ENCODE measurements around the gene KATNA1.

DNA sequence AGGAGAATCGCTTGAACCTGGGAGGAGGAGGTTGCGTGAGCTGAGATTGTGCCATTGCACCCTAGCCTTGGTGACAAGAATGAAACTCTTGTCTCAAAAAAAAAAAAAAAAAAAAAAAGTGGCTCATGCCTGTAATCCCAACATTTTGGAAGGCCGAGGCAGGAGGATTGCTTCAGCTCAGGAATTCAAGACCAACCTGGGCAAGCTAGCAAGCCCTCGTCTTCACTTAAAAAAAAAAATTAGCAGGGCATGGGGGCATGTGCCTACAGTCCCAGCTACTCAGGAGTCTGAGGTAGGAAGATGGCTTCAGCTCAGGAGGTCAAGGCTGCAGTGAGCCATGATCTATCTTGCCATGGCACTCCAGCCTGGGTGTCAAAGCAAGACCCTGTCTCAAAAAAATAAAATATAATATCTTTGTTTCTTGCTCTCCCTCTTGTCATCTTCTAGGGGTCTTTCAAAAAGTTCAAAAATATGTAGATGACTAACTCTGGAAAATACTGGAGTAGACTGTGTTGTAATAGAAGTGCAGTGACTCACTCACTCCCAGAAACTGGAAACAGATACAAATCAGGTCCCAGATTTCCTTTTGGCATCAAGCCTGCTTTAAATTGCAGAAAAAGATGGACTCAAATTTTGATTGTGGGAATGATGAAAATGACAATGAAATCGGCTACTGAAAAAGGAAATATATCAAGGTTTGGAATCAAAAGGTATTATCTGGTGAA, 85.1 kb downstream of the KATNA1 start:
- TF ChIP-seq POLR2AphosphoS5 (IDR thresholded peaks at IDR 0.05; ENCODE audit: low read depth, low read length), result no peak
- no peak for TF ChIP-seq TAF1 (IDR thresholded peaks at IDR 0.05; ENCODE audit: borderline replicate concordance, insufficient read depth, low read length)
- no peak for TF ChIP-seq SIN3A (IDR thresholded peaks at IDR 0.05; ENCODE audit: borderline replicate concordance, insufficient read depth, low read length)
- TF ChIP-seq, protein P1, sequence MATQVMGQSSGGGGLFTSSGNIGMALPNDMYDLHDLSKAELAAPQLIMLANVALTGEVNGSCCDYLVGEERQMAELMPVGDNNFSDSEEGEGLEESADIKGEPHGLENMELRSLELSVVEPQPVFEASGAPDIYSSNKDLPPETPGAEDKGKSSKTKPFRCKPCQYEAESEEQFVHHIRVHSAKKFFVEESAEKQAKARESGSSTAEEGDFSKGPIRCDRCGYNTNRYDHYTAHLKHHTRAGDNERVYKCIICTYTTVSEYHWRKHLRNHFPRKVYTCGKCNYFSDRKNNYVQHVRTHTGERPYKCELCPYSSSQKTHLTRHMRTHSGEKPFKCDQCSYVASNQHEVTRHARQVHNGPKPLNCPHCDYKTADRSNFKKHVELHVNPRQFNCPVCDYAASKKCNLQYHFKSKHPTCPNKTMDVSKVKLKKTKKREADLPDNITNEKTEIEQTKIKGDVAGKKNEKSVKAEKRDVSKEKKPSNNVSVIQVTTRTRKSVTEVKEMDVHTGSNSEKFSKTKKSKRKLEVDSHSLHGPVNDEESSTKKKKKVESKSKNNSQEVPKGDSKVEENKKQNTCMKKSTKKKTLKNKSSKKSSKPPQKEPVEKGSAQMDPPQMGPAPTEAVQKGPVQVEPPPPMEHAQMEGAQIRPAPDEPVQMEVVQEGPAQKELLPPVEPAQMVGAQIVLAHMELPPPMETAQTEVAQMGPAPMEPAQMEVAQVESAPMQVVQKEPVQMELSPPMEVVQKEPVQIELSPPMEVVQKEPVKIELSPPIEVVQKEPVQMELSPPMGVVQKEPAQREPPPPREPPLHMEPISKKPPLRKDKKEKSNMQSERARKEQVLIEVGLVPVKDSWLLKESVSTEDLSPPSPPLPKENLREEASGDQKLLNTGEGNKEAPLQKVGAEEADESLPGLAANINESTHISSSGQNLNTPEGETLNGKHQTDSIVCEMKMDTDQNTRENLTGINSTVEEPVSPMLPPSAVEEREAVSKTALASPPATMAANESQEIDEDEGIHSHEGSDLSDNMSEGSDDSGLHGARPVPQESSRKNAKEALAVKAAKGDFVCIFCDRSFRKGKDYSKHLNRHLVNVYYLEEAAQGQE (IDR thresholded peaks at IDR 0.05; ENCODE audit: insufficient read depth in 1 of 2, low read depth in 2 of 2, low read length in 2 of 2), result no peak

Measured in PFSK-1 (cell line).